ENCODE measurements around the gene SNAP47.

DNA sequence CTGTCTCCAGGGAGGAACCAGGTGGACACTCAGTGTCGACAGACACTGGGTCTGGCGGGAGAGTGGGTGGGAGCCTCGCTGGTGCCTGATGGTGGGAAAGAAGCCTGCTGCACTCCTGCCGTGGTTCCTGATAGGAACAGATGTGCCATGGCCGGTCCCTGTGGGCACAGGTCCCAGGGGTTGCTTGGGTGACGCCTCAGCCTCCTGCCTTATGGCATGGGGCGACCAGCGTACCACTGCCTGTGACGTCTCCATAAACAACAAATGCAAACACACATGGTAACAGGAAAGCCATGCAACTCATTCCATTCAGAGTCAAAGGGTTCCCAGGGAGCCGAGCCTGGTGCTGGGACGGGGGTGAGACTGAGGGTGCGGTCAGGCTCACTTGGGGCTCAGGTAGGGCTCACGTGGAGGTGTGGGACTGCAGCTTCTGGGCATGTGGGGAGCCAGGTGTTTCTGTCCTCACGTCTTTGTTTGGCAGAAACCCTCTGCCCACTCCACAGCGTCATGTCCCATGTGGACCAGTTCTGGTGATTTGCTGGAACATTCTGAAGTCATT lies 34.8 kb downstream of the SNAP47 start:
- TF ChIP-seq, protein P1, sequence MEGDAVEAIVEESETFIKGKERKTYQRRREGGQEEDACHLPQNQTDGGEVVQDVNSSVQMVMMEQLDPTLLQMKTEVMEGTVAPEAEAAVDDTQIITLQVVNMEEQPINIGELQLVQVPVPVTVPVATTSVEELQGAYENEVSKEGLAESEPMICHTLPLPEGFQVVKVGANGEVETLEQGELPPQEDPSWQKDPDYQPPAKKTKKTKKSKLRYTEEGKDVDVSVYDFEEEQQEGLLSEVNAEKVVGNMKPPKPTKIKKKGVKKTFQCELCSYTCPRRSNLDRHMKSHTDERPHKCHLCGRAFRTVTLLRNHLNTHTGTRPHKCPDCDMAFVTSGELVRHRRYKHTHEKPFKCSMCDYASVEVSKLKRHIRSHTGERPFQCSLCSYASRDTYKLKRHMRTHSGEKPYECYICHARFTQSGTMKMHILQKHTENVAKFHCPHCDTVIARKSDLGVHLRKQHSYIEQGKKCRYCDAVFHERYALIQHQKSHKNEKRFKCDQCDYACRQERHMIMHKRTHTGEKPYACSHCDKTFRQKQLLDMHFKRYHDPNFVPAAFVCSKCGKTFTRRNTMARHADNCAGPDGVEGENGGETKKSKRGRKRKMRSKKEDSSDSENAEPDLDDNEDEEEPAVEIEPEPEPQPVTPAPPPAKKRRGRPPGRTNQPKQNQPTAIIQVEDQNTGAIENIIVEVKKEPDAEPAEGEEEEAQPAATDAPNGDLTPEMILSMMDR (optimal IDR thresholded peaks at IDR 0.05 in 1 of 3, IDR thresholded peaks at IDR 0.05 in 1 of 3, conservative IDR thresholded peaks at IDR 0.05 in 1 of 3; ENCODE audit: extremely low read depth in 1 of 3, insufficient read depth in 2 of 3, low read length in 3 of 3) = no peak
- no peak for TF ChIP-seq EZH2 (IDR thresholded peaks at IDR 0.05; ENCODE audit: low read length)
